ENCODE data around the gene EXOC6B.

Gene EXOC6B

DNA sequence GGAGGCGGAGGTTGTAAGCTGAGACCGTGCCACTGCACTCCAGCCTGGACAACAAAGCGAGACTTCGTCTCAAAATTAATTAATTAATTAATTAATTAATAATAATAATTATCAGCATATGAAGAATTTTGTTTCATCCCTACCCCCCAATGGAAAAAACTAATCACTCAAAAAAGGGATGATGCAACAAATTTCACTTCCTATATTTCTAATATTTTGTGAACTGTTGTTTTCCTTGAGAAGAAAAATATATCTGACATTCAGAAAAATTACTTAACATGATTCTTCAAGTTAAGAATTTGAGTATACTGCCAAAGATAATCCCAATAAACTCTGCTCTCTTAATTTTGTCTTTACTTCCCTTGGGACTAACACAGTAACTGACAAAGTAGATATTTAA is 28.1 kb downstream of the EXOC6B start:
- no peak overlapping the region for H3K4me3 ChIP-seq (ENCODE audit: low read depth, low read length)
- DNase-seq (ENCODE audit: low read depth): no peak
- TF ChIP-seq, protein P1, sequence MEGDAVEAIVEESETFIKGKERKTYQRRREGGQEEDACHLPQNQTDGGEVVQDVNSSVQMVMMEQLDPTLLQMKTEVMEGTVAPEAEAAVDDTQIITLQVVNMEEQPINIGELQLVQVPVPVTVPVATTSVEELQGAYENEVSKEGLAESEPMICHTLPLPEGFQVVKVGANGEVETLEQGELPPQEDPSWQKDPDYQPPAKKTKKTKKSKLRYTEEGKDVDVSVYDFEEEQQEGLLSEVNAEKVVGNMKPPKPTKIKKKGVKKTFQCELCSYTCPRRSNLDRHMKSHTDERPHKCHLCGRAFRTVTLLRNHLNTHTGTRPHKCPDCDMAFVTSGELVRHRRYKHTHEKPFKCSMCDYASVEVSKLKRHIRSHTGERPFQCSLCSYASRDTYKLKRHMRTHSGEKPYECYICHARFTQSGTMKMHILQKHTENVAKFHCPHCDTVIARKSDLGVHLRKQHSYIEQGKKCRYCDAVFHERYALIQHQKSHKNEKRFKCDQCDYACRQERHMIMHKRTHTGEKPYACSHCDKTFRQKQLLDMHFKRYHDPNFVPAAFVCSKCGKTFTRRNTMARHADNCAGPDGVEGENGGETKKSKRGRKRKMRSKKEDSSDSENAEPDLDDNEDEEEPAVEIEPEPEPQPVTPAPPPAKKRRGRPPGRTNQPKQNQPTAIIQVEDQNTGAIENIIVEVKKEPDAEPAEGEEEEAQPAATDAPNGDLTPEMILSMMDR (IDR thresholded peaks at IDR 0.05; ENCODE audit: insufficient read depth, low read depth, low read length, missing control alignments): no peak

DNA sequence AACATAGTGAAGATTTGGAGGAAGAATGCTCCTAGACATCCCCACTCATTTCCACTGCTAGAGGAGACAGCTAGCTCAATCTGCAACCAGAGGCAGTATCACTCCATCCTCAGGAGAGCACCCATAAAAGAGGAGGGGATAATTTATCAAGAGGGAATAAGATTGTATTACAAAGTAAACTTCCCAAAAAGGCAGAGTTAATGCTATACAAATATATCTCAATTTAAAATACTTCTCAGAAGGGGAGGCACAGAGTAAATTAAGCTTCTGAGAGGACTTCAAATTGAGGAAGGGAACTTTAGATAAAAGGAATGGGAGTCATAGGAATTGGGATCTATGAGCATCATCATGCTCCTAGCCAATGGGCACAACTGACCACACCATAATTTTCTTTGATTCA is 29.1 kb downstream of the EXOC6B start:
- DNase-seq (ENCODE audit: low read depth): no peak
- H3K4me3 ChIP-seq (ENCODE audit: low read depth, low read length): no peak overlapping the region
- TF ChIP-seq, protein P1 (IDR thresholded peaks at IDR 0.05; ENCODE audit: insufficient read depth, low read depth, low read length, missing control alignments): no peak

GRCh38 chr2:72794572-72794971 is 31.3 kb downstream of the EXOC6B start:
- TF ChIP-seq, protein P1 (IDR thresholded peaks at IDR 0.05; ENCODE audit: insufficient read depth, low read depth, low read length, missing control alignments): no peak
- DNase-seq (ENCODE audit: low read depth): no peak
- H3K4me3 ChIP-seq (ENCODE audit: low read depth, low read length): no peak overlapping the region

- H3K4me3 ChIP-seq (ENCODE audit: low read depth, low read length): no peak overlapping the region
- TF ChIP-seq, protein P1 (IDR thresholded peaks at IDR 0.05; ENCODE audit: insufficient read depth, low read depth, low read length, missing control alignments): no peak
- DNase-seq (ENCODE audit: low read depth): no peak
Measured at GRCh38 chr2:72793798-72794440, 31.9 kb downstream of the EXOC6B start.

GRCh38 chr2:72789241-72789640 is 36.6 kb downstream of the EXOC6B start:
- H3K4me3 ChIP-seq (ENCODE audit: low read depth, low read length): no peak overlapping the region
- TF ChIP-seq, protein P1 (IDR thresholded peaks at IDR 0.05; ENCODE audit: insufficient read depth, low read depth, low read length, missing control alignments): no peak
- DNase-seq (ENCODE audit: low read depth): no peak

- H3K4me3 ChIP-seq (ENCODE audit: low read depth, low read length): no peak overlapping the region
- DNase-seq (ENCODE audit: low read depth): no peak
- TF ChIP-seq, protein P1 (IDR thresholded peaks at IDR 0.05; ENCODE audit: insufficient read depth, low read depth, low read length, missing control alignments): no peak
Measured at GRCh38 chr2:72788756-72789155, 37.1 kb downstream of the EXOC6B start.

DNA sequence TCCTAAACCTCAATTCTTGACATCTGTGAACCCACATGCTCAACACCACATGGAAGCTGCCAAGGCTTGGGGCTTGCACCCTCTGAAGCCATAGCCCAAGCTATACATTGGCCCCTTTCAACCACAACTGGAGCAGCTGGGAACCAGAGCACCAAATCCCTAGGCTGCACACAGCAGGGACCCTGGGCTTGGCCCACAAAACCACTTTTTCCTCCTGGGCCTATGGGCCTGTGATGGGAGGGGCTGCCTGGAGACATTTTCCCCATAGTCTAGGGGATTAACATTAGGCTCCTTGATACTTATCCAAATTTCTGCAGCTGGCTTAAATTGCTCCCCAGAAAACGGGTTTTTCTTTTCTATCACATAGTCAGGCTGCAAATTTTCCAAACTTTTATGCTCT is 40.3 kb downstream of the EXOC6B start:
- no peak overlapping the region for H3K4me3 ChIP-seq (ENCODE audit: low read depth, low read length)
- no peak for DNase-seq (ENCODE audit: low read depth)
- TF ChIP-seq, protein P1 (IDR thresholded peaks at IDR 0.05; ENCODE audit: insufficient read depth, low read depth, low read length, missing control alignments): no peak
